SH-SY5Y (cell line): Measurements from ENCODE around the gene USP27X.

Experiments
- GATA2 ChIP-seq: IDR thresholded peaks from 2 replicates; pipeline ENCODE4 v1.6.1; 2011; ENCODE audit warnings: mild to moderate bottlenecking, low read depth, low read length
- GATA3 ChIP-seq: IDR thresholded peaks from 2 replicates; pipeline ENCODE4 v1.6.1; 2011; ENCODE audit warnings: low read depth, mild to moderate bottlenecking, low read length, moderate library complexity

- TF ChIP-seq GATA2 (no peak), GATA3 (no peak)
These were observed 36.7 kb upstream of the USP27X start for GRCh38 chrX:49842621-49843020.
